Smooth muscle cell (in vitro differentiated cells): ENCODE results near the gene TPM2. TPM values are rescaled to one million over a fixed set of nuclear protein-coding genes. Genes with fewer than 3 reads are reported as not detected.
A peak's percentile ranks its signal among the peaks of the same experiment; 100 is the strongest.

Experiments
- DNase-seq: peaks from one replicate; lab custom pipeline; 2025; ENCODE audit not compliant: unreplicated experiment; lab: John Stamatoyannopoulos, UW
- H2AFZ ChIP-seq: fragments of 200-600 bp; sonication (generic); 2 replicates; pipeline ENCODE4 v1.6.0; 2016; ENCODE audit warnings: antibody characterized with exemption, low read depth, mild to moderate bottlenecking
- H3F3A ChIP-seq: fragments of 200-600 bp; sonication (generic); 2 replicates; pipeline ENCODE4 v1.6.0; 2017; ENCODE audit warnings: antibody characterized with exemption, low read depth
- H3K27ac ChIP-seq: fragments of 200-600 bp; sonication (generic); 2 replicates; pipeline ENCODE4 v1.5.1; 2016; ENCODE audit warnings: low read depth, mild to moderate bottlenecking
- H3K27me3 ChIP-seq: fragments of 200-600 bp; sonication (generic); 2 replicates; pipeline ENCODE4 v1.6.1; 2016; ENCODE audit warnings: low read depth, mild to moderate bottlenecking
- H3K36me3 ChIP-seq: fragments of 200-600 bp; sonication (generic); 2 replicates; pipeline ENCODE4 v1.5.1; 2016; ENCODE audit warnings: low read depth
- H3K4me1 ChIP-seq: fragments of 200-600 bp; sonication (generic); 2 replicates; pipeline ENCODE4 v1.5.1; 2016; ENCODE audit warnings: low read depth
- H3K4me2 ChIP-seq: fragments of 200-600 bp; sonication (generic); 2 replicates; pipeline ENCODE4 v1.6.0; 2016; ENCODE audit warnings: mild to moderate bottlenecking
- H3K4me3 ChIP-seq: fragments of 200-600 bp; sonication (generic); 2 replicates; pipeline ENCODE4 v1.5.1; 2016; ENCODE audit warnings: mild to moderate bottlenecking
- H3K79me2 ChIP-seq: fragments of 200-600 bp; sonication (generic); 2 replicates; pipeline ENCODE4 v1.6.0; 2016; ENCODE audit warnings: low read depth, mild to moderate bottlenecking
- H3K9ac ChIP-seq: fragments of 200-600 bp; sonication (generic); 2 replicates; pipeline ENCODE4 v1.6.0; 2016; ENCODE audit warnings: low read depth
- H3K9me3 ChIP-seq: fragments of 200-600 bp; sonication (generic); replicated peaks from 2 replicates; pipeline ENCODE4 v1.5.1; 2016; ENCODE audit warnings: low read depth
- H4K20me1 ChIP-seq: fragments of 200-600 bp; sonication (generic); 2 replicates; pipeline ENCODE4 v1.6.0; 2016; ENCODE audit warnings: low read depth
- WGBS: methylation state at CpG from one replicate; pipeline ENCODE4 v1.1.7; 2016; ENCODE audit warnings: low lambda C conversion rate; 5-methylcytosine and 5-hydroxymethylcytosine counted together
- polyA plus RNA-seq: library from polyadenylated mRNA; unstranded; fragments of >200 nt; fragmentation: Nextera tagmentation; extraction: Ambion mirVana; gene quantifications from 2 replicates; pipeline ENCODE4 v1.2.1, GENCODE V29; 2016
- total RNA-seq: library from RNA; depleted of rRNA; stranded (reverse); fragments of >200 nt; gene quantifications from 2 replicates; pipeline ENCODE4 v1.2.3, GENCODE V29; 2014
- TF ChIP-seq, protein P1 (sequence below): fragments of 200-600 bp; sonication (generic); IDR thresholded peaks from 2 replicates; pipeline ENCODE4 v1.5.1; 2017; ENCODE audit warnings: borderline replicate concordance, mild to moderate bottlenecking, antibody characterized with exemption; ENCODE audit not compliant: insufficient read depth, poor library complexity, severe bottlenecking

TPM2 gene
- total and polyA plus RNA-seq, 2 experiments from 2014 or later, result 925 to 2,131 TPM

DNA sequence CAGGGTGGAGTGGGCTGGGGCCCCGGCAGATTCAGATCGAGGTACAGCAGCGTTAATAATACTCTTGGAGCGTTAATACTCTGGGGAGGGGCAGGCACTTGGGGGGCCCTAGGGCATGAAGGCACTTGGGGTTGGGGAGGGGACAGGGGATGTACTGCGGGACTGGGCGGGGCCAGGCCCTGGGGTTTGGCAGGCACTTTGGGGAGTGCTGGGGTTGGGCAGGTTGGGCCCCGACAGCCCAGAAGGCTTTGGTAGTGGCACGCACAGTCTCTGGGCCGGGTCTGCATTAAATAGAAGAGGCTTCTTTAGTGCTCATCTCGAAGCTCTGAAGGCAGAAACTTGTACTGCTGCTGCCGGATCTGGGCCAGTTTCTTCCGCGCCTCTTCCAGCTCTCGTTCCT, 7.8 kb upstream of the TPM2 start:
- Histone ChIP-seq H3K4me2 (no peak overlapping the region), H3K4me1 (no peaks in the 10 kb centered on the region), H3K27ac (no peak overlapping the region), H3K9ac (no peak overlapping the region), H3K9me3 (no peaks in the 10 kb centered on the region), H2AFZ (no peak overlapping the region), H3K79me2 (no peaks in the 10 kb centered on the region), H3F3A (peaks cover 30% of the 10 kb centered on the region), H3K27me3 (no peaks in the 10 kb centered on the region), H3K36me3 (peaks cover 26% of the 10 kb centered on the region), H3K4me3 (no peak overlapping the region), H4K20me1 (peaks cover 18% of the 10 kb centered on the region)
- 96% methylated on average over 13 of the region's 14 CpGs for WGBS
- no peak for DNase-seq
- TF ChIP-seq, protein P1, sequence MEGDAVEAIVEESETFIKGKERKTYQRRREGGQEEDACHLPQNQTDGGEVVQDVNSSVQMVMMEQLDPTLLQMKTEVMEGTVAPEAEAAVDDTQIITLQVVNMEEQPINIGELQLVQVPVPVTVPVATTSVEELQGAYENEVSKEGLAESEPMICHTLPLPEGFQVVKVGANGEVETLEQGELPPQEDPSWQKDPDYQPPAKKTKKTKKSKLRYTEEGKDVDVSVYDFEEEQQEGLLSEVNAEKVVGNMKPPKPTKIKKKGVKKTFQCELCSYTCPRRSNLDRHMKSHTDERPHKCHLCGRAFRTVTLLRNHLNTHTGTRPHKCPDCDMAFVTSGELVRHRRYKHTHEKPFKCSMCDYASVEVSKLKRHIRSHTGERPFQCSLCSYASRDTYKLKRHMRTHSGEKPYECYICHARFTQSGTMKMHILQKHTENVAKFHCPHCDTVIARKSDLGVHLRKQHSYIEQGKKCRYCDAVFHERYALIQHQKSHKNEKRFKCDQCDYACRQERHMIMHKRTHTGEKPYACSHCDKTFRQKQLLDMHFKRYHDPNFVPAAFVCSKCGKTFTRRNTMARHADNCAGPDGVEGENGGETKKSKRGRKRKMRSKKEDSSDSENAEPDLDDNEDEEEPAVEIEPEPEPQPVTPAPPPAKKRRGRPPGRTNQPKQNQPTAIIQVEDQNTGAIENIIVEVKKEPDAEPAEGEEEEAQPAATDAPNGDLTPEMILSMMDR, result no peak

GRCh38 chr9:35696520-35697215, 6.9 kb upstream of the TPM2 start:
- Histone ChIP-seq H3K27ac (peak overlapping the region; percentile 83), H3F3A (peaks cover 35% of the 10 kb centered on the region), H3K79me2 (no peaks in the 10 kb centered on the region), H3K9ac (no peak overlapping the region), H4K20me1 (peaks cover 18% of the 10 kb centered on the region), H3K36me3 (peaks cover 20% of the 10 kb centered on the region), H3K4me1 (peaks cover 2% of the 10 kb centered on the region), H3K9me3 (no peaks in the 10 kb centered on the region), H3K27me3 (no peaks in the 10 kb centered on the region), H3K4me3 (no peak overlapping the region), H2AFZ (no peak overlapping the region), H3K4me2 (no peak overlapping the region)
- 58% methylated on average over 9 of the region's 9 CpGs for WGBS
- no peak for DNase-seq
- TF ChIP-seq, protein P1, result peak; percentile 79

DNA sequence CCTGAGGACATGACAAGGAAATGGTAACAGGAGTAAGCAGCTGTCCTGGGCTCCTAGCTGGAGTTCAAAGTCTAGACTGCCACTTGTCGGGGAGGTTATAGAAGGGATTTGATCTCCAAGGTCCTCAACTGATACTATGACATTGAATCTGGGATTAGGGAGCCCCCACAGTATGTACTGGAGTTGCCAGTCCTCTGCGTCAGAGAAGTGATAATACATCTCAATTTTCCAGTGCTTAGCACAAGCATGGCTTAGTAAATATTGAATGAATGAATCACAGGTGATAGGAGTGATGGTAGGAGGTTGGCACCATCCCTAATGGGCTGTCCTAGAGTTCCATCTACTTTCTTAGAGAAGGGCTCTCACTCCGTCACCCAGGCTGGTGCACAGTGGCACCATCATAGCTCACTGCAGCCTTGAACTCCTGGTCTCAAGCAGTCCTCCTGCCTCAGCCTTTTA, 6.2 kb upstream of the TPM2 start:
- no peak overlapping the region for H3K9ac ChIP-seq
- H3K36me3 ChIP-seq, result peaks cover 16% of the 10 kb centered on the region
- no peak for DNase-seq
- no peak overlapping the region for H3K4me3 ChIP-seq
- no peak overlapping the region for H3K4me2 ChIP-seq
- H3K9me3 ChIP-seq, result no peaks in the 10 kb centered on the region
- peaks cover 41% of the 10 kb centered on the region for H3F3A ChIP-seq
- TF ChIP-seq, protein P1, result no peak
- H4K20me1 ChIP-seq, result peaks cover 15% of the 10 kb centered on the region
- peak overlapping the region; percentile 83 for H3K27ac ChIP-seq
- H2AFZ ChIP-seq, result no peak overlapping the region
- WGBS, result 87% methylated on average over 3 of the region's 3 CpGs
- H3K4me1 ChIP-seq, result peaks cover 6% of the 10 kb centered on the region
- H3K79me2 ChIP-seq, result no peaks in the 10 kb centered on the region
- H3K27me3 ChIP-seq, result no peaks in the 10 kb centered on the region
